GM19351 (cell line): ENCODE results near the gene CXCL12.

Source experiments
- ATAC-seq: cut with Tn5 transposase; IDR thresholded peaks from one replicate; pipeline ENCODE4 v1.9.1; 2021; ENCODE audit warnings: mild to moderate bottlenecking, moderate library complexity; ENCODE audit not compliant: unreplicated experiment

CXCL12 gene

GRCh38 chr10:44385026-44385695 lies at the start of gene CXCL12:
Gene CXCL12 (minus strand): TSS chr10:44385097. CDS start chr10:44385005, 92 bp downstream.
- ATAC-seq = no peak

- no peak for ATAC-seq
Measured at GRCh38 chr10:44427479-44427878, 42.6 kb upstream of the CXCL12 start.

DNA sequence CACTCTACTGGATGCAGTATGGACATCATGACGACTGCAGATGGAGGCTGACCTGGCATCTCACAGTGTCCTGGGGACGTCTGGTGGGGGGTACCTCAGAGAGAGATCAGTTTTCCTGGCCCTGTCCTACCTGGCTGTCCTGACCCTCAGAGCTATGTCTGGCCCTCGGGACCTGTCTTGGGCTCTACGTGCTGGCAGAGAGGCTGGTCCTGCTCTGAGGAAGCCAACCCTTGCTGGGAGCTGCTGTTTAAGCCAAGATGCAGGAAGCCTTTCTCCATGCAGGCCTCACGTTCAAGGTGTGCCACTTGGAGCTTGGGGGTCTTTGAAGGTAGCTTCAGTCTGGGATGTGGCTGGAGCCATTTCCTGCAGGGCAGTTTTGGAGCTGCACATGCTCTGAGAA lies 42.1 kb upstream of the CXCL12 start:
- ATAC-seq = no peak

DNA sequence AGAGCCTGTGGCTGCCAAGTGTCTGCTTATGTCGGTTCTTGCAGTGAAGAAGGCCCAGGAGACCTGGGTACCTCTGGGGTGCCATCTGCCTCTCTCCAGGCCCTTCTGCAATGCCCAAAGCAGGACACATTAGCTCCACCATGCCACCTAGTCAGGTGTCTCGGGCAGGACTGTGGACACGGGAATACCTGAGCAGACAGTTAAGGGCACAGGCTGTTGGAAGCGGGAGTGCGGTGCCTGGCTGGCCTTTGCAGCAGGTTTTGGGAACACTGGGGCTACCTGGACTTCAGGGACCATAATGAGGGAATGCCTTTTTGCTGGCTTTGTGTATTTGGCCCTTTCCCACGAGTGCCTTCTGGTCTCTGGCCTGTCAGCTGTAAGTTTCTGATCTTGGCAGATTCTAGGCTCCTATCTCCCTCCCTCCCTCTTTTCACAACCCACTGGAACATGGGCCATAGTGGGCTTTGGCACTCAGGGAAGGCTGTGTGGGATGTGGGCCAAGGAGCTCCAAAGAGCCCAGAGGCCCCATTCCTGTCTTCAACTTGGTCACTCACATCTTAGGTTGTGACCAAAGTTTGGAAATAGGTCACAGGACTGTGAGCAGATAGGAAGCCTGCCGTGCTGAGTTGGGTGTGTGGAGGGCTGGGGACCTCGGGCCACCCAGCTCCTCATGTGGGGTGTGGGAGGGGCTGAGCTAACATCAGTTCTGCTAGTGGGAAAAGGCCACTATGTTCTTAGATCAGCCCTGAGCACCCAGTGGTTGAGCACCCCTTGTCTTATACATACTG lies 41.5 kb upstream of the CXCL12 start:
- no peak for ATAC-seq

GRCh38 chr10:44425466-44425865 lies 40.6 kb upstream of the CXCL12 start:
- no peak for ATAC-seq

- no peak for ATAC-seq
Measured at GRCh38 chr10:44424957-44425356, 40.1 kb upstream of the CXCL12 start.

- no peak for ATAC-seq
Measured at GRCh38 chr10:44424298-44424697, 39.4 kb upstream of the CXCL12 start.

DNA sequence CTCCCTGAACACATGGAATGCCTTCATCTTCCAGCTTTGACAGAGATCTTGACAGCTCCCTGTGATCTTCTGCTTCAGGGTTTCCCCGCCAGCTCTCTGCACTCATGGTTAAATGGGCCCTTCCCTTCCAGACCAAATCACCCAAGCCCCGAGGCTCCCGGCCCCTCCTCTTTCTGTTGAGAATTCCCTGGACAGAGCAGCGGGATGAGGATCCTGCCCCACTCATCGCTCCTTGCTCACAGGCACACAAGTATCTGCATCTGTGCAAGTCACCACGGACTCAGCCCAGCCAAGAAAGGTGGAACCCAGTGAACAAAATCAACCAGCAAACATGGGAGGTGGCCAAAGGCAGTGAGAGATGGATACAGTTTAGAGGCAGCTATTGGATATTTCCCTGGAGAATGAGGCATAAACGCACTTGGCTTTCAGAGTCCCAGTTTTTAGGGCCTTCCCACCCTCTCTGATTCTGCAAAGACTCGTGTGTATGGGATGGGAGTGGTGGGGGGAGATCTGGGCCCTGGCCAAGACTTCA lies 37.7 kb upstream of the CXCL12 start:
- ATAC-seq = no peak

DNA sequence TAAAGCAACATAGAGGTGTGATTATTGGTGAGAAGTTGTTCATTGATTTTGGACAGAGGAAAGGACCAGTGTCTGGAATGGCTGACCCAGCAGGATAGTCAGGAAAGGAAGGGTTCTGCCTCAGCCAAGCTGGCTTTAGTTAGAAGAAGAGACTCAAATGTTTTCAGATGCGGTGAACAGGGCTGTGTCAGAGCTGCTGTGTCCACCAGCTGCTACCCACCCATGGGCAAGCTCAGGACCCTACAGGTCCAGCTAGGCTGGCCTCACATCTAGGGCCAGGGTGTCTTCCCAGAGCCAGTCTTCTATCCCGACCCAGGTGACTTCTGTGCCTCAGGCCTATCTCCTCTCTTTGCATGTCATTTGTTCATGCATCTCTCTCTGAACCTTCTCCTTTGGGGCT lies 37.3 kb upstream of the CXCL12 start:
- no peak for ATAC-seq

- ATAC-seq = no peak
Measured at GRCh38 chr10:44419790-44420549, 35.1 kb upstream of the CXCL12 start.

- no peak for ATAC-seq
Measured at GRCh38 chr10:44418637-44419036, 33.7 kb upstream of the CXCL12 start.

GRCh38 chr10:44417761-44418160 lies 32.9 kb upstream of the CXCL12 start:
- ATAC-seq = no peak

- no peak for ATAC-seq
Measured at GRCh38 chr10:44416936-44417335, 32.0 kb upstream of the CXCL12 start.

- no peak for ATAC-seq
Measured at GRCh38 chr10:44416021-44416771, 31.3 kb upstream of the CXCL12 start.

DNA sequence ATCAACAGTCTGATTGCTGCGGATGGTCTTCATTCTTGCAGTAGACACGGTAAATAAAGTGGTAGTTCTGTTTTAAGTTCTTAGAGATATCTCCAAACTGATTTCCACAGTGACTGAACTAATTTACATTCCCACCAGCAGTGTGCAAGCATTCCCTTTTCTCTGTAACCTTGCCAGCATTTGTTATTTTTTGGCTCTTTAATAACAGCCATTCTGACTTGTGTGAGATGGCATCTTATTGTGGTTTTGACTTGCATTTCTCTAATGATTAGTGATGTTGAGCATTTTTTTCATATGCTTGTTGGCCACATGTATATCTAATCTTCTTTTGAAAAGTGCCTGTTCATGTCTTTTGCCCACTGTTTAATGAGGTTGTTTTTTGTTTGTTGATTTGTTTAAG lies 30.2 kb upstream of the CXCL12 start:
- ATAC-seq = no peak

DNA sequence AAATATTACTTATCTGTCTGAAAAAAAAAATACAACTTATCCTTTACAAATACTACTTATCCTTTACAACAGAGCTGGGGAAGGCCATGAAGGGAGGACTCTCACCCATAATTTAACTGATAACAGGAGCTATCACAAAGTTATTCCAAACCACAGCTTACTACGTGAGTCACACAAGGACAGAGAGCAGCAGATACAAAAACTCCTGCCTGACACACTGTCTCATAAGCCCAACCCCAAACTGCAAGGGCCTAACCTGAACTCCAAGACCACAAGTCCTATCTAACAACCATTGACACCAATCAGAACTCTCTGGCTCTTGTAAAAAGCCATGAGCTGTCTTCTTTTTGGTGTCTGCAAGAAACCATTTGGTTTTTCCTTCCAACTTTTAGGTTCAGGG lies 28.5 kb upstream of the CXCL12 start:
- ATAC-seq = no peak

- no peak for ATAC-seq
Measured at GRCh38 chr10:44411251-44411650, 26.4 kb upstream of the CXCL12 start.

DNA sequence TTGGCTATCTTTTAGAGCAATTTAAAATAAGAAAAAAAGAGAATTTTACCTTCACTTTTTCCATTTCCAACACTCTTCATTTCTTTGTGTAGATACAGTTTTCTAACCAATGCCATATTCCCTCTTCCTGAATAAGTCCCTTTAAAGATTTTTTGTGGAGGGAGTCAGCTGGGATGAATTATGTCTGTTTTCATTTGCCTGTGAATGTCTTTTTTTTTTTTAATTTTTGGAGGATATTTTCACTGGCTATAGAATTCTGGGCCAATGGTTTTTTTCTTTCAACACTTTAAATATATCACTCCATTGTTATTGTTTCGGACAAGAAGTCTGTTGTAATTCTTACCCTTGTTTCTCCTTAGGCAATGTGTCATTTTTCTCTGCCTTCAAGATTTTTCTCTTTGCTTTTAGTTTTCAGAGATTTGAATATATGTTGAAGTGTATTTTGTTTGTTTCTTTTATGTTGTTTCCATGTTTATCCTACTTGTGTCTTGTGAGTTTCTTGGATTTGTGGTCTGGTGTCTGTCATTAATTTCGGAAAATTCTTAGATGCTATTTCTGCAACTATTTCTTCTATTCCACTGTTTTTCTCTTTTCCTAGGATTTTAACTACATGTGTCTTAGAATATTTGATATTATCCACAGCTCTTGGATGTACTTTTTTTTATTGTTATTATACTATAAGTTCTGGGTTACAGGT lies 20.0 kb upstream of the CXCL12 start:
- ATAC-seq = no peak

- no peak for ATAC-seq
Measured at GRCh38 chr10:44402465-44403195, 17.7 kb upstream of the CXCL12 start.

DNA sequence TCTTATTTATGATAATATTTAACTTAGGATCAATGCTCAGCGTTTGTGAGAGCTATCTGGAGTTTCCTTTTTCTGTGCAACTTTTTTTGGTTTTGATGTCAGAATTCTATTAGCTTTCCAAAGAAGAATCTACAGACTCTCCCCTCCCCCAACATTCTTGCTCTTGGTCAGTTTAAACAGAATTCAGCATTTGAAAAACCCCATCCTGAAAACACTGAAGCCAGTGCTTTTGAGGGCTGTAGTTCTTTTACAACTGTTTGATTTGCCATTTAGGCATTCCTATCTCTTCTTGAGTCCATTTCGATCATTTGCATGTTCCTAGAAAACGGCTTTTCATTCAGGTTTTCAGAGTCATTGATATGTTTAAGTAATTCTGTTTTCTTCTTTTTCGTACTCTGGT lies 15.6 kb upstream of the CXCL12 start:
- ATAC-seq = no peak
